Measurements from ENCODE around the gene ATP11B.

- TF ChIP-seq SUZ12 (IDR thresholded peaks at IDR 0.05): no peak
- TF ChIP-seq ELF4 (IDR thresholded peaks at IDR 0.05): no peak
- no peak for TF ChIP-seq CTBP1 (IDR thresholded peaks at IDR 0.05; ENCODE audit: borderline replicate concordance)
- TF ChIP-seq PKNOX1 (IDR thresholded peaks at IDR 0.05): no peak
- no peak for TF ChIP-seq FOXA1 (IDR thresholded peaks at IDR 0.05)
- no peak for TF ChIP-seq ZNF384 (IDR thresholded peaks at IDR 0.05)
- no peak for TF ChIP-seq L3MBTL2 (conservative IDR thresholded peaks at IDR 0.05)
- no peak for TF ChIP-seq SP1 (IDR thresholded peaks at IDR 0.05)
- TF ChIP-seq TARDBP (IDR thresholded peaks at IDR 0.05): no peak
- TF ChIP-seq HDGF (IDR thresholded peaks at IDR 0.05; ENCODE audit: borderline replicate concordance): no peak
- no peak for TF ChIP-seq NFRKB (IDR thresholded peaks at IDR 0.05)
- TF ChIP-seq FOXK2 (IDR thresholded peaks at IDR 0.05): no peak
- TF ChIP-seq FOXM1 (IDR thresholded peaks at IDR 0.05; ENCODE audit: borderline replicate concordance): no peak
Observed at GRCh38 chr3:182807061-182807460, 13.8 kb downstream of the ATP11B start.

Measured in HEK293T (cell line).